Ectodermal cell (in vitro differentiated cells): ENCODE results near the gene PRXL2B.
"Not testable (repeated sequence)": the region's sequence is repeated elsewhere in the genome, so short reads cannot be mapped to it uniquely, and the experiment has no call there.

Source experiments
- H3K27ac ChIP-seq: 2 replicates; pipeline ENCODE4 v1.7.0; 2013; ENCODE audit warnings: mild to moderate bottlenecking, low read depth, low read length; ENCODE audit not compliant: insufficient read depth, poor library complexity, severe bottlenecking
- H3K27me3 ChIP-seq: 2 replicates; pipeline ENCODE4 v1.7.0; 2013; ENCODE audit warnings: mild to moderate bottlenecking, low read length; ENCODE audit not compliant: insufficient read depth, control insufficient read depth, poor library complexity, severe bottlenecking
- H3K36me3 ChIP-seq: one replicate; pipeline ENCODE4 v1.7.0; 2013; ENCODE audit warnings: low read length; ENCODE audit not compliant: control insufficient read depth, insufficient read depth
- H3K4me1 ChIP-seq: one replicate; pipeline ENCODE4 v1.7.0; 2013; ENCODE audit warnings: low read length; ENCODE audit not compliant: control insufficient read depth, insufficient read depth
- H3K4me3 ChIP-seq: 2 replicates; pipeline ENCODE4 v1.7.0; 2013; ENCODE audit warnings: low read depth, low read length, control low read depth; ENCODE audit not compliant: insufficient read depth
- H3K9me3 ChIP-seq: 2 replicates; pipeline ENCODE4 v1.7.0; 2013; ENCODE audit warnings: mild to moderate bottlenecking, low read length, moderate library complexity; ENCODE audit not compliant: control insufficient read depth
- WGBS, 2 experiments: methylation state at CpG; one replicate each; pipeline ENCODE4 v1.1.7; 2013; ENCODE audit warnings: missing lambda C conversion rate in 2 of 2; 5-methylcytosine and 5-hydroxymethylcytosine counted together

The PRXL2B gene

DNA sequence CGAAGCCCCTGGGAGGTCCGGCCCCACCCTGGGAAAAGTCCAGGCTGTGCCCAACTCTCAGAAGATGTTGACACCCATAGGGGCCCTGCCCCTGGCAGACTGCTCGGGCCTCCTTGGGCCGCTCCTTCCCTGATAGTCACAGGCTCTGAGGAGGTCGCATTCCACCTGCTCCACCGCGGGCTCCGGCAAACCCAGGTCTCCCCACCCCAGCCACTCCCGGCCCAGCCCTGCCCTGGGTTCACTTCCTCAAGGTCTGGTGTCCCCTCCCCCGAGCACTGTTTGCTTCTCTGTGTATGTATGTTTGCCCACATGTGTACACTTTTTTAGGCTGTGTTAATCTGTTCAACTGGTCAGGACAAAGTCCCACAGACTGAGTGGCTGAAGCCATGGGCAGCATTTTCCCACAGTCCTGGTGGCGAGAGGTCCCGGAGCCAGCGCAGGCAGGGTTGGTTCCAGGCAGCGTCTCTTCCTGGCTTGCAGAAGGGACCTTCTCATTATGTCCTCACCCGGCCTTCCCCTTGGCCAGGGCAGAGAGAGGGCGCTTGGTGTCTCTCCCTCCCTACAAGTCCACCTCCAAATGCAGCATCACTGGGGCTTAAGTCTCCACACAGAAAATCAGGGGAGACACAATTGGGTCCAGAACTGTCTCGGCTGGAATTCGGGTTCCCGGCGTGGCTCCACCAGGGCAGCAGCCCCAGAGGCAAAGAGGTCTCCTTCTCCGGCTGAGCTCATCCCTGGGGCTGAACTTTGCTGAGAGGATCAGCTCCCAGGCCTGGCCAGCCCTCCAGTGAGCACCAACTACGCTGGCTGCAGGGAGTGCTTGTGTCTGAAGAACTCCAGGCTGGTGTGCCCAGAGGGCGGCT, 10.5 kb upstream of the PRXL2B start:
- WGBS, 2 experiments, result 94 to 95% methylated on average over 23 of the region's 23 CpGs
- no peaks in the 10 kb centered on the region for H3K27me3 ChIP-seq
- H3K4me3 ChIP-seq, result no peak overlapping the region
- H3K36me3 ChIP-seq, result no peaks in the 10 kb centered on the region
- no peak overlapping the region for H3K27ac ChIP-seq
- no peaks in the 10 kb centered on the region for H3K9me3 ChIP-seq
- no peaks in the 10 kb centered on the region for H3K4me1 ChIP-seq

DNA sequence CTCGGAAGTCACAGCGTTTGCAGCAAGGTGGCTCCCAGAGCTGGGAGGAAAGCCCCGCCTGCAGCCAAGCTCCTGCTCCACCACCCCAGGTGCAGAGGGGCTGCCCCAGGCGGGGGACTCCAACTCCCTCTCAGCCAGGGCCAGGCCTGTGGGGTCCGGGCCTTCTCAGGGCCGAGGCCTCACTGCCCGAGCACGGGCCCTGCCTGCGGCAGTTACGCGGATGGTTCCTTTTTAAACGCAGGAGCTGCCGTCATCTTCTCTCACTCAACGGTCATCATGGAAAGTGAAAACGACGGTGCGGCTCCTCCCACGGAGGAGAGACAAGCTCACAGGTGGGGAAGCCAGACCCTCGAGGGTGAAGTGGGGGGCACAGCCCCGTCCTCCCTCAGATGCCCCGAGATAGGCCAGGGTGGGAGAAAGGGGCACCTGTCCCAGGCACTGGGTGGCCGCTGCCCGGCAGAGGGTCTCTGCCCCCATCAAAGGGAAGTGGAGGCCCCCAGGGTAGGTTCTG, 9.0 kb upstream of the PRXL2B start:
- H3K4me1 ChIP-seq, H3K27ac ChIP-seq, H3K27me3 ChIP-seq, H3K4me3 ChIP-seq, H3K36me3 ChIP-seq, H3K9me3 ChIP-seq: not testable (repeated sequence)
- WGBS, 2 experiments, result 90 to 91% methylated on average over 20 of the region's 23 CpGs

DNA sequence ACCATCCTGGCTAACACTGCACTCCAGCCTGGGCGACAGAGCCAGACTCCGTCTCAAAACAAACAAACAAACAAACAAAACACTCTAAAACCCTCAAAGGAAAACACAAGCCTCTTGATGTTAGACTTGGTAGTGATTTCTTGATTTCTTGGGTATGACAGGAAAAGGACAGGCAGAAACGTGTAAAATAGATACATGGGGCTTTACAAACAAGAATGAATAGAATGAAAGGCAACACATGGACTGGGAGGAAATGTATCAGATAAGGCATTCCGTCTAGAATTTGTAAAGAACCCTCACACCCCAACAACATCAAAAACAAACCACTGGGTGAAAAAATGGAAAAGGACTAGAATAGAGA, 7.8 kb upstream of the PRXL2B start:
- 86 to 91% methylated on average over 3 to 4 of the region's 4 CpGs for WGBS, 2 experiments
- no peak overlapping the region for H3K4me3 ChIP-seq
- H3K27ac ChIP-seq, result no peak overlapping the region
- no peaks in the 10 kb centered on the region for H3K27me3 ChIP-seq
- H3K36me3 ChIP-seq, result no peaks in the 10 kb centered on the region
- H3K4me1 ChIP-seq, result no peaks in the 10 kb centered on the region
- H3K9me3 ChIP-seq, result no peaks in the 10 kb centered on the region

DNA sequence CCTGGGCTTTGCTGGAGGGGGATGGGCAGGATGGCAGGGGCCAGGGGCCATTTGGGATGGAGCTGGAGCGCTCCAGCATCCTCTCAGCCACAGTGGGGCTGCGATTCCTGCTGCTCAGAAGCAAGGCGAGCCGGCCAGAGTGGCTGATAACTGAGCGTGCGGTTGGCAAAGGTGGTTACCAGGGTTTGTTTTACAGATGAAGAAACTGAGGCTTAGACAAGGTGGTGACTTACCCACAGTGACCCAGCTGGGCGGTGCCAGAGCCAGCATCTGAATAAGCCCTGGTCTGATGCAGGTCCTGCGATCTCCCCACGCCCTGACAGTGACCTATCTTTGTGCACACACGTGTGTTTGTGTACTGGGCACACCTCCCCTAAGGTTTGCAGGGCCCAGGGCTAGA, 5.9 kb upstream of the PRXL2B start:
- H3K36me3 ChIP-seq, result no peaks in the 10 kb centered on the region

DNA sequence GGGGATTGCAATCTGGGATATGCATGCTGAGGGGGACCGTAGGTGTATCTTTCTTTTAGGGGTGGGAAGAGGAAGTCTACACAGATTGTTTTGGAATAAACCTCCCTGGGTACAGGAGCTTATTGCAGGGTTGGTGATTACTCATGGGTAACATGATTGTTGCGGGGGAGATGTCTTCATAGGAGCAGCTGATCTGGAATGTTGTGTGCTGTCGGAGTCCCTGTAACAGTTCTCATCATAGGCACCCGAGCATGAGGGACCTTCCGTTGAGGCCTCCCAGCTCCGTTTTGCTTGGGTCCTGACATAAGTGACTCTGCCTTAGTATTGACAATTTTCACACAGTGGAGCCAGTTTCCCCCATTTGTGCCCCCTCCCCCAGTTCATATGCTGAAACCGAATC, 4.2 kb upstream of the PRXL2B start:
- Histone ChIP-seq H3K27ac (no peak overlapping the region), H3K9me3 (no peaks in the 10 kb centered on the region), H3K4me1 (no peaks in the 10 kb centered on the region), H3K4me3 (no peak overlapping the region), H3K36me3 (no peaks in the 10 kb centered on the region), H3K27me3 (no peaks in the 10 kb centered on the region)
- 89% methylated on average over 7 of the region's 7 CpGs for WGBS, 2 experiments

More for the DNA sequence above, 5.9 kb upstream of the PRXL2B start:
- H3K4me1 ChIP-seq, result no peaks in the 10 kb centered on the region
- H3K9me3 ChIP-seq, result no peaks in the 10 kb centered on the region
- 94 to 95% methylated on average over 10 of the region's 10 CpGs for WGBS, 2 experiments
- H3K27me3 ChIP-seq, result no peaks in the 10 kb centered on the region
- no peak overlapping the region for H3K4me3 ChIP-seq
- no peak overlapping the region for H3K27ac ChIP-seq

DNA sequence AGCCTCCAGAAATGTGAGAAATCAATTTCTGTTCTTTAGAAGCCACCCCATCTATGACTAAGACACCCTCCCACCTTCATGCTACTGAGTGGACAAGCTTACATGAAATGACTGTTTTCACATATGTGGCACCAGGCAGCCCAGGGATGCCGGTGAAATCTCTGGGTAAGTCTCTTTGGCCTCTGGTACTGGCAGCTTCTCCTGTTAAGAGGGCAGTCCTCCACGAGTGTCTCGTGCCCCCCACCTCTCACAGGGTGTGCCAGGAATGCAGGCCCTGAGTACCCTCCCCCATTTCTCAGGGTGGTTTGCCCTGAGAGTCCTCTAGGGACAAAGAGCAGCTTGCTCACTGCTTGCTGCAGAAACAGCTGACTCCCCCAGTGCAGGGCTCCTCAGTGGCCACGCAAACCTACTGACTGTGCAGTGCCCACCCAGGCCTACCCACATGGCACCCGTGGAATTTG, 3.2 kb upstream of the PRXL2B start:
- Histone ChIP-seq H3K27me3 (no peaks in the 10 kb centered on the region), H3K36me3 (no peaks in the 10 kb centered on the region), H3K4me1 (no peaks in the 10 kb centered on the region), H3K9me3 (no peaks in the 10 kb centered on the region), H3K4me3 (no peak overlapping the region), H3K27ac (no peak overlapping the region)
- 66 to 67% methylated on average over 5 of the region's 5 CpGs for WGBS, 2 experiments

DNA sequence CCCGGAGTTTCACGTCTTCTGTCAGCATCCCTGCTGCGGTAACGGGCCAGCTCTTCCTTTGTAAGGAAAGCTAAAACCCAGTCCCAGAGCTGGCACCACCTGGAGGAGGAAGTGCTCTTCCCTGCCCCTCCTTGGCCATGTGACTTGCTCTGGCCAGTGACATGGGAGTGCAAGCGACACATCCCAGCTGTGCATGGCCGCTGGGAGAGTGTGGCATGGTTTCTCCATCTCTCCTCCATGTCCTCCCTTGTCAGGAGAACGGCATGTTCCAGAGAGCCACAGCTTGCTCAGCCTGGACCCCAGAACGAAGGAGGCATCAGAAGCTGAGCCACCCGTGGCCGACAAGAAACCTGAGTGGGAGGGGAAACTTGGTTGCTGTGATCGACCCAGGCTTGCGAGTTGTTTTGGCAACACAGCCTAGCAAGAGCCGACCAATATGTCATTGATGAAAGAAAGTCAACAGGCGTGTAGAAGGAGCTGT, 2.7 kb upstream of the PRXL2B start:
- H3K27ac ChIP-seq, result no peak overlapping the region
- no peaks in the 10 kb centered on the region for H3K36me3 ChIP-seq
- H3K4me3 ChIP-seq, result no peak overlapping the region
- no peaks in the 10 kb centered on the region for H3K9me3 ChIP-seq
- 81 to 82% methylated on average over 14 of the region's 14 CpGs for WGBS, 2 experiments
- no peaks in the 10 kb centered on the region for H3K4me1 ChIP-seq
- no peaks in the 10 kb centered on the region for H3K27me3 ChIP-seq

DNA sequence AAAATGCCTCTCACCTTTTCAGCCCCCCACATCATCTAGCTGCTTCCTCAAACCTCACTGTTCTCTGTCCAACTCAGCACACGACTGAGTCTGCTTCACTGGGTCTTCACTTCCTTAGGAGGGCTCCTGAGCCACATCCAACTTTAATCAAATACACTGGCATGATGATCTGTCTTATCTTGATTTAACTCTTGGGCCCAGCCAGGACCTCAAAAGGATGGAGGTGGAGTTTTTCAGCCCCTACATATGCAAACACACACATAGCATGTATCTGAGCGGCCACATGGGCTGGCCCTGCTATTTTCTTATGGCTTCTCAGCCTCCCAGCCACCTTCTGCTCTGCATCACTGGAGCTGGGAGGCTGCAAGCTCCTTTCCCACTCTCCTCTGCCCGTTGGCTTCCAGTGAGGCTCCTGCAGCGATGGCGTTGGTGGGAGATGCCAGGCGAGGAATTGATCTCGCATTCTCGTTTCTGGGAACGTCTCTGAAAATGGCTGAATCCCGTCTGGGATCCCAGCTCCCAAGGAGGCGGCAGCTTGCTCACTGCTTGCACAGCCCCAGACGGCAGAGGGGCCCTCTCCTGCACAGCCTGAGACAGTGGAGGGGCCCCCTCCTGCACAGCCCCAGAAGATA, 1.8 kb upstream of the PRXL2B start:
- no peak overlapping the region for H3K27ac ChIP-seq
- peak overlapping the region; percentile 81 for H3K4me3 ChIP-seq
- H3K36me3 ChIP-seq, result no peaks in the 10 kb centered on the region
- 84 to 85% methylated on average over 12 of the region's 12 CpGs for WGBS, 2 experiments
- no peaks in the 10 kb centered on the region for H3K9me3 ChIP-seq
- no peaks in the 10 kb centered on the region for H3K27me3 ChIP-seq
- H3K4me1 ChIP-seq, result no peaks in the 10 kb centered on the region

DNA sequence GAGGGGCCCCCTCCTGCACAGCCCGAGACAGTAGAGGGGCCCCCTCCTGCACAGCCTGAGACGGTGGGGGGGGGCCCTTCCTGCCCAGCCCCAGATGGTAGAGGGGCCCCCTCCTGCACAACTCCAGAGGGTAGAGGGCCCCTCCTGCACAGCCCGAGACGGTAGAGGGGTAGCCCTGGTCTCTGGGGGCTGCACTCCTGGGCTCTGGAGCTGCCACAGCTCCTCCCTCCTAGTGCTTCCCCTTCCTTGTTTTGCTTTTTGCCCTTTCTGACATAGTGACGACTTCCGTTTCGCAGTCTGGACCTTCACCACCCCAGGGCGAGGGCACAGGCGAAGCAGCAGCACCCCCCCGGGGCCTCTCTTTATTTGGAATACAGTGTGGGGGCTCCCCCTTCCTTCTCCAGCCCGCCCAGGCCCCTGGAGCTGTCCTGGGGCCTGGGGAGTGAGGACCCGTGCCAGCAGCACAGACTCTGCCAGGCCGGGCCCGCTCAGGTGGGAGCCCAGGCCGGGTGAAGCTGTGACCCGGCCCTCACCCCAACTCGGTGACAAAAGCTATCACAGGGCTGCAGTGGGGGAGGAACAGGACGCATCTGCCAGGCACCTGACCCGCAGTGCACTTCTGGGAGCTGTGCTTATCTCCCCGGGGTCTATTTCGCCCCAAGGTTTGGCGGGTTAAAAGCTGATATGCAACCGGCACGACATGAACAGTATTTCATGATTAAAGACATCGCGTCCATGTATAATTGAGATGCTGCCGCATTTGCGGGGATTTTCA, 1.1 kb upstream of the PRXL2B start:
- Histone ChIP-seq H3K27me3 (no peaks in the 10 kb centered on the region), H3K36me3 (peaks cover 6% of the 10 kb centered on the region), H3K4me1 (no peaks in the 10 kb centered on the region), H3K27ac (peak overlapping the region; percentile 81), H3K4me3 (peak overlapping the region; percentile 81), H3K9me3 (no peaks in the 10 kb centered on the region)
- 3 to 5% methylated on average over 28 of the region's 28 CpGs for WGBS, 2 experiments
